Keratinocyte (primary cell): ENCODE results near the gene JOSD1. TPM values are rescaled to one million over a fixed set of nuclear protein-coding genes. Genes with fewer than 3 reads are reported as not detected.
A peak's percentile ranks its signal among the peaks of the same experiment; 100 is the strongest.

Experiments
- DNase-seq: peaks from one replicate; pipeline ENCODE4 v3.0.0-alpha.2; 2011; ENCODE audit warnings: low read depth, missing footprints, low spot score
- FAIRE-seq: peaks from 2 replicates; lab custom pipeline; 2011; peaks lifted over from hg19 to GRCh38; lab: Jason Lieb, UNC
- H2AFZ ChIP-seq: 2 replicates; pipeline ENCODE4 v1.6.0; 2012; ENCODE audit warnings: low read length, control low read depth, inconsistent platforms; ENCODE audit not compliant: control insufficient read depth
- H3K27ac ChIP-seq: 2 replicates; pipeline ENCODE4 v1.5.1; 2011; ENCODE audit warnings: low read length; ENCODE audit not compliant: control insufficient read depth, insufficient read depth
- H3K27me3 ChIP-seq: 3 replicates; pipeline ENCODE4 v1.6.0; 2011; ENCODE audit warnings: low read length; ENCODE audit not compliant: control insufficient read depth, insufficient read depth; ENCODE audit errors: extremely low read depth
- H3K36me3 ChIP-seq, 2 experiments: 2 replicates in 1 of 2; 3 replicates in 1 of 2; pipeline ENCODE4 v1.5.1; 2011; ENCODE audit warnings: low read length in 2 of 2, mild to moderate bottlenecking in 1 of 2; ENCODE audit not compliant: control insufficient read depth in 2 of 2, insufficient read depth in 2 of 2; ENCODE audit errors: extremely low read depth in 1 of 2
- H3K4me1 ChIP-seq: 3 replicates; pipeline ENCODE4 v1.5.1; 2011; ENCODE audit warnings: low read length; ENCODE audit not compliant: control insufficient read depth, insufficient read depth; ENCODE audit errors: extremely low read depth
- H3K4me2 ChIP-seq: 3 replicates; pipeline ENCODE4 v1.6.0; 2011; ENCODE audit warnings: low read depth, low read length; ENCODE audit not compliant: control insufficient read depth, insufficient read depth; ENCODE audit errors: extremely low read depth
- H3K4me3 ChIP-seq, 3 experiments: fragments of 200-600 bp in 1 of 3; sonication (generic) in 1 of 3; 2 replicates in 2 of 3; 3 replicates in 1 of 3; pipeline ENCODE4 v1.5.1; 2011 to 2016; ENCODE audit warnings: low read length in 3 of 3, mild to moderate bottlenecking in 3 of 3, control low read depth in 2 of 3, inconsistent platforms in 1 of 3, low read depth in 1 of 3, mixed read lengths in 1 of 3, mixed run types in 1 of 3, moderate library complexity in 1 of 3; ENCODE audit not compliant: control insufficient read depth in 2 of 3, insufficient read depth in 2 of 3; ENCODE audit errors: extremely low read depth in 1 of 3
- H3K79me2 ChIP-seq: 2 replicates; pipeline ENCODE4 v1.6.0; 2012; ENCODE audit warnings: low read length; ENCODE audit not compliant: control insufficient read depth, insufficient read depth
- H3K9ac ChIP-seq: 3 replicates; pipeline ENCODE4 v1.6.0; 2011; ENCODE audit warnings: low read length; ENCODE audit not compliant: control insufficient read depth, insufficient read depth; ENCODE audit errors: extremely low read depth
- H3K9me1 ChIP-seq: 3 replicates; pipeline ENCODE4 v1.6.0; 2011; ENCODE audit warnings: low read length; ENCODE audit not compliant: control insufficient read depth, insufficient read depth; ENCODE audit errors: extremely low read depth
- H3K9me3 ChIP-seq: 2 replicates; pipeline ENCODE4 v1.5.1; 2012; ENCODE audit warnings: low read depth, low read length; ENCODE audit not compliant: control insufficient read depth
- H4K20me1 ChIP-seq: 3 replicates; pipeline ENCODE4 v1.6.0; 2011; ENCODE audit warnings: low read length; ENCODE audit not compliant: control insufficient read depth, insufficient read depth; ENCODE audit errors: extremely low read depth
- EZH2 ChIP-seq: IDR thresholded peaks from one replicate; pipeline ENCODE4 v1.6.1; 2012; ENCODE audit warnings: inconsistent platforms, mild to moderate bottlenecking, low read length, moderate library complexity
- dilution Hi-C: fragments of 300-500 bp; cut with MboI; formaldehyde crosslinking; loops from one replicate; pipeline ENCODE4 v1.7.0; 2020; ENCODE audit warnings: low sequenced_read_pairs; ENCODE audit not compliant: extremely low pct_ligation_motif_present
- polyA plus RNA-seq, 5 experiments: library from polyadenylated mRNA; depleted of rRNA in 3 of 5; stranded (reverse) in 3 of 5; stranded (forward) in 1 of 5; unstranded in 1 of 5; fragments of >200 nt; gene quantifications; 1 replicate in 1 of 5; 2 replicates in 3 of 5; 3 replicates in 1 of 5; pipeline versions ENCODE4 v1.2.1 to v1.2.3, GENCODE V29; 2011 to 2012; ENCODE audit warnings: missing spikeins in 2 of 5, low read depth in 1 of 5, low replicate concordance in 1 of 5
- TF ChIP-seq, protein P1 (sequence below), 3 experiments: IDR thresholded peaks in 1 of 3; conservative IDR thresholded peaks in 1 of 3; optimal IDR thresholded peaks in 1 of 3; 2 replicates in 2 of 3; 3 replicates in 1 of 3; pipeline versions ENCODE3 to v1.5.1; 2011; ENCODE audit warnings: low read length in 3 of 3, mild to moderate bottlenecking in 3 of 3, moderate library complexity in 2 of 3, control low read depth in 1 of 3, inconsistent platforms in 1 of 3; ENCODE audit not compliant: insufficient read depth in 2 of 3; ENCODE audit errors: extremely low read depth in 1 of 3

JOSD1 gene
- polyA plus RNA-seq, 1 donor (not counting 4 experiments of a cell fraction or from before 2014, with no cell fraction given) = 32.6 TPM

DNA sequence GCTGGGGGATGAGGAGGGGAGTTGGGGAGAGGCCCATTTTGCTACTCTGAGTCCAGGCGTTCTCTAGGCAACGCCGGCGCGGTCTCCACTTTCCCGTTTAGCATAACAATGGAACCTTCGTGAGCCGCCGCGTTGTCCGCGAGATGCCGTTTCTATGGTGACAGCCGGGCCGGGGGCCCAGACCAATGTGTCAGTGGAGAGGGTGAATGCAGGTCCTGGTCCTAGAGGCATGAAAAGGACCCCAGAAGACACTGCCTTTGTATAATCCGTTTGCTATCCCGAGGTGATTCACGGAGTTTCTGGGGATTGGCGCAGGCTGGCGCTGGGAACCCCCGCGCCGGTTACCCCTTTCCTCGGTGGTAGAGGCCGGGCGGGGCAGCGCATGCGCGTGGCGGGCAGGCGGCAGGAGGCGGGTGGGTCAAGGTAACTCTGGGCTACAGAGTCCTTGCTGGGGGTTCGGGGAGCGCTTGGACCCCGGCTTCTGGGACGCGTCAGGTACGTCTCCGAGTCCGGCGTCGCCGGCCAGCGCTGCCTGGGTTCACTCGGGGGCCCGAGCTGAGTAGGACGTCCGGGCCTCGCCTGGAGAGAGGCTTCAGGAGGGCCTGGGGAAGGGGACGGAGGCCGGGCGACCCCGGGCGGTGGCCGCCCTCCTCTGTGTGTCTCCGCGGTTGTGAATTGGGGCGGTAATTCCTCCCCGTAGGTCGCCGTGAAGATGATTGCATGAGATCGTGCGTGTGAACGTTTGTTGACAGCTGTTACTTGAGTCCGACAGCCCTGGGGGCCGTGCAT, 44.3 kb downstream of the JOSD1 start, which contains the start of the genes CBY1 and FAM227A:
TSS of gene CBY1 (plus strand) at position 383 of the 789 bp plus-strand sequence. CDS start 11,417 bp downstream, outside the sequence.
TSS of gene FAM227A (minus strand) at position 137 of the 789 bp plus-strand sequence. CDS start 6,224 bp downstream, outside the sequence.
- FAIRE-seq = peak; percentile 69
- H4K20me1 ChIP-seq = no peaks in the 10 kb centered on the region
- no peaks in the 10 kb centered on the region for H3K27me3 ChIP-seq
- H2AFZ ChIP-seq = peak within 1 kb of the TSS; percentile 99
- peak; percentile 30 for DNase-seq
- peak within 1 kb of the TSS; percentile 100 for H3K27ac ChIP-seq
- no peaks in the 10 kb centered on the region for H3K9me1 ChIP-seq
- no peaks in the 10 kb centered on the region for H3K9me3 ChIP-seq
- TF ChIP-seq, protein P1, sequence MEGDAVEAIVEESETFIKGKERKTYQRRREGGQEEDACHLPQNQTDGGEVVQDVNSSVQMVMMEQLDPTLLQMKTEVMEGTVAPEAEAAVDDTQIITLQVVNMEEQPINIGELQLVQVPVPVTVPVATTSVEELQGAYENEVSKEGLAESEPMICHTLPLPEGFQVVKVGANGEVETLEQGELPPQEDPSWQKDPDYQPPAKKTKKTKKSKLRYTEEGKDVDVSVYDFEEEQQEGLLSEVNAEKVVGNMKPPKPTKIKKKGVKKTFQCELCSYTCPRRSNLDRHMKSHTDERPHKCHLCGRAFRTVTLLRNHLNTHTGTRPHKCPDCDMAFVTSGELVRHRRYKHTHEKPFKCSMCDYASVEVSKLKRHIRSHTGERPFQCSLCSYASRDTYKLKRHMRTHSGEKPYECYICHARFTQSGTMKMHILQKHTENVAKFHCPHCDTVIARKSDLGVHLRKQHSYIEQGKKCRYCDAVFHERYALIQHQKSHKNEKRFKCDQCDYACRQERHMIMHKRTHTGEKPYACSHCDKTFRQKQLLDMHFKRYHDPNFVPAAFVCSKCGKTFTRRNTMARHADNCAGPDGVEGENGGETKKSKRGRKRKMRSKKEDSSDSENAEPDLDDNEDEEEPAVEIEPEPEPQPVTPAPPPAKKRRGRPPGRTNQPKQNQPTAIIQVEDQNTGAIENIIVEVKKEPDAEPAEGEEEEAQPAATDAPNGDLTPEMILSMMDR (optimal IDR thresholded peaks at IDR 0.05 in 1 of 3, IDR thresholded peaks at IDR 0.05 in 1 of 3, conservative IDR thresholded peaks at IDR 0.05 in 1 of 3; ENCODE audit: extremely low read depth in 1 of 3, insufficient read depth in 2 of 3, low read length in 3 of 3) = no peak
- no peak for TF ChIP-seq EZH2
- dilution Hi-C loops = no loop called here
- H3K9ac ChIP-seq = peak within 1 kb of the TSS; percentile 98
- no peaks in the 10 kb centered on the region for H3K36me3 ChIP-seq
- peaks cover 11% of the 10 kb centered on the region for H3K79me2 ChIP-seq
- peaks cover 11% of the 10 kb centered on the region for H3K4me1 ChIP-seq
- peak within 1 kb of the TSS; percentile 88 for H3K4me2 ChIP-seq
- peak within 1 kb of the TSS; percentile 63 to 79 (median 73) for H3K4me3 ChIP-seq

DNA sequence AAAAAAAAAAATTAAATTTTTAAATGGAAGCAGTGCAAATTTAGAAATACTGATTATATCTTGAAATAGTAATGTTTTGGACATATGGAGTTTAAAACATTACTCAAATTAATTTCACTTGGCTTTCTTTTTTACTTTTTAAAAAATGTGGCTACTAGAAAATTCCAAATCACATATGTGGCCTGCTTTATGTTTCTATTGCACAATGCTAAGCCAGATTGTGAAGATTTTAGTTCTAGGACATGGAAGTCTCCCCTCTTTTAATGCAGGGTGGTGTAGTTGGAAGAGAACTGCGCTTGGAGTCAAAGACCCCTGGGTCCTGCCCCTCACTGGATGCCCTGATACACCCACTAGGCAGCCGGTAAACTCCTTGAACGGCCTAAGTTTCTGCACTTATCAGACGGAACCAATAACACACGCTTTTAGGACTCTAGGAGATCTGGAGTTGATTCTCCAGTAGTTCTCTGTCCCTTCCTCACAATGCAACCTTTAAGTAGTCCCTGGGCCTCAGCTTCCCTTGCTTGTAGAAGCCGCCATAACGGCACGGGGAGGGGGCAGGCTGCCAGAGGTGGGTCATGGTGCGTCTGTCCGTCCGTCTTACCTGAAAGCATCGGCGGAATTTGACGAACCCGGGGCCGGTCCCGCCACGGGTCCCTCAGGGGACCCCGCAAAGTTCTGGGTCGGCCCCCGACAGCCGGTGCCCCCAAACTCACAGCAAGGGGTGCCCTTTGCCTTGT, 45.1 kb downstream of the JOSD1 start:
- Histone ChIP-seq H3K4me2 (peak overlapping the region; percentile 88), H3K9me3 (no peaks in the 10 kb centered on the region), H3K36me3 (no peaks in the 10 kb centered on the region), H3K4me3 (peak overlapping the region; percentile 63 to 79 (median 73)), H3K9me1 (no peaks in the 10 kb centered on the region), H3K27me3 (no peaks in the 10 kb centered on the region), H4K20me1 (no peaks in the 10 kb centered on the region), H3K27ac (peak overlapping the region; percentile 100), H2AFZ (peak overlapping the region; percentile 99), H3K4me1 (peaks cover 12% of the 10 kb centered on the region), H3K9ac (peak overlapping the region; percentile 98), H3K79me2 (peaks cover 11% of the 10 kb centered on the region)
- dilution Hi-C loops = no loop called here
- FAIRE-seq (no peak), DNase-seq (no peak)
- TF ChIP-seq, protein P1 (optimal IDR thresholded peaks at IDR 0.05 in 1 of 3, IDR thresholded peaks at IDR 0.05 in 1 of 3, conservative IDR thresholded peaks at IDR 0.05 in 1 of 3; ENCODE audit: extremely low read depth in 1 of 3, insufficient read depth in 2 of 3, low read length in 3 of 3) = no peak
- no peak for TF ChIP-seq EZH2
